PC-9 (cell line): ENCODE results near the gene MAN1C1. TPM values are rescaled to one million over a fixed set of nuclear protein-coding genes. Genes with fewer than 3 reads are reported as not detected.

Experiments used
- BruUV-seq: library from RNA; stranded (reverse); fragments of 400-500 nt; replicated peaks from 2 replicates; lab custom pipeline; 2021; lab: Mats Ljungman, UMichigan
- CTCF ChIA-PET: fragments of 300-600 bp; sonication (Branson Sonifier 250); formaldehyde crosslinking; loops from one replicate; lab custom pipeline; 2022; ENCODE audit warnings: antibody characterized with exemption; lab: Charles Lee
- POLR2A ChIA-PET: fragments of 300-600 bp; sonication (Branson Sonifier 250); formaldehyde crosslinking; loops from one replicate; lab custom pipeline; 2022; ENCODE audit warnings: antibody characterized with exemption; ENCODE audit not compliant: unreplicated experiment; lab: Charles Lee
- DNase-seq, 2 experiments: peaks; one replicate each; pipeline versions ENCODE4 v3.0.0 to v3.0.0-alpha.2; 2015 to 2022; ENCODE audit warnings: mixed read lengths in 1 of 2
- H2AFZ ChIP-seq: fragments of 200-600 bp; sonication (generic); 2 replicates; pipeline ENCODE4 v1.8.1; 2017; ENCODE audit warnings: antibody characterized with exemption
- H3F3A ChIP-seq: fragments of 200-600 bp; sonication (generic); 2 replicates; pipeline ENCODE4 v1.8.1; 2017; ENCODE audit warnings: antibody characterized with exemption, mild to moderate bottlenecking, low read depth; ENCODE audit not compliant: insufficient read depth
- H3K27ac ChIP-seq: fragments of 200-600 bp; sonication (generic); 2 replicates; pipeline ENCODE4 v1.6.1; 2016; ENCODE audit warnings: mixed run types
- H3K27me3 ChIP-seq: fragments of 200-600 bp; sonication (generic); 2 replicates; pipeline ENCODE4 v1.6.1; 2016; ENCODE audit warnings: low read depth, mixed run types; ENCODE audit not compliant: insufficient read depth
- H3K36me3 ChIP-seq: fragments of 200-600 bp; sonication (generic); 2 replicates; pipeline ENCODE4 v1.6.1; 2016; ENCODE audit warnings: low read depth, mixed run types
- H3K4me1 ChIP-seq: fragments of 200-600 bp; sonication (generic); replicated peaks from 2 replicates; pipeline ENCODE4 v1.6.1; 2016; ENCODE audit warnings: mixed run types; ENCODE audit not compliant: insufficient read depth
- H3K4me2 ChIP-seq: fragments of 200-600 bp; sonication (generic); 2 replicates; pipeline ENCODE4 v1.6.1; 2017; ENCODE audit warnings: mixed run types
- H3K4me3 ChIP-seq: fragments of 200-600 bp; sonication (generic); 2 replicates; pipeline ENCODE4 v1.6.1; 2016; ENCODE audit warnings: mixed run types
- H3K79me2 ChIP-seq: fragments of 200-600 bp; sonication (generic); 2 replicates; pipeline ENCODE4 v1.6.1; 2017; ENCODE audit warnings: low read depth, mixed run types
- H3K9me2 ChIP-seq: fragments of 200-600 bp; sonication (generic); 2 replicates; pipeline ENCODE4 v1.8.1; 2017; ENCODE audit warnings: mild to moderate bottlenecking; ENCODE audit not compliant: insufficient read depth
- H3K9me3 ChIP-seq: fragments of 200-600 bp; sonication (generic); 2 replicates; pipeline ENCODE4 v1.8.1; 2016; ENCODE audit warnings: low read depth; ENCODE audit not compliant: insufficient read depth
- H4K20me1 ChIP-seq: fragments of 200-600 bp; sonication (generic); 2 replicates; pipeline ENCODE4 v1.8.1; 2017; ENCODE audit not compliant: insufficient read depth
- EZH2 ChIP-seq: fragments of 200-600 bp; sonication (generic); IDR thresholded peaks from 2 replicates; pipeline ENCODE4 v1.8.0; 2017; ENCODE audit warnings: antibody characterized with exemption, low read depth
- intact Hi-C: fragments of 100-400 bp; cut with micrococcal nuclease; formaldehyde crosslinking; loops from one replicate; pipeline ENCODE4 v1.10.0; 2022; ENCODE audit not compliant: unreplicated experiment
- total RNA-seq: library from RNA; stranded (reverse); gene quantifications from 2 replicates; pipeline ENCODE4 v1.2.3, GENCODE V29; 2021
- TF ChIP-seq, protein P1 (sequence below): fragments of 200-600 bp; sonication (generic); conservative IDR thresholded peaks from 2 replicates; pipeline ENCODE4 v1.6.1; 2017; ENCODE audit warnings: mixed run types, antibody characterized with exemption, mild to moderate bottlenecking, moderate library complexity

The MAN1C1 gene
- total RNA-seq, 1 experiment from 2014 or later, result 0.41 TPM

DNA sequence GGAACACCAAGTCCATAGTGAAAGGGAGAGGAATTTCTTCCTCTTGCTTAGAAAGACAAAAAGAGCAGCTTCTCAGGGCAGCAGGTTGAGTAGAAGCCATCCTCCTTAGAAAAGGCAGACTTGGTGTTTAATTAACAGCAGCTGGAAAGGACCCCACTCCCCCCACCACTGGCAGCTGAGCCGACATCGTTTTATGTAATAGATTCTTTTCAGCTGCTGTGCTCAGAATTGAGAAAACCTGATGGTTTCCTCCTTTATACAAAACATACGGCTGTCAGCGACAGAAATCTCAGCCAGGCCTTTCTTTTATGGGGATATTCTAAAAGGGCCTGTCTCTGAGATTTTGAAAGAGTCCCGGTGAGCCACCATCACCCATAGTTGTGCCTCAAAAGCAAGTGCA lies 49.9 kb downstream of the MAN1C1 start:
- intact Hi-C loops, result no loop called here
- no peak overlapping the region for H3K4me3 ChIP-seq
- no TSS peak for BruUV-seq
- H4K20me1 ChIP-seq, result no peaks in the 10 kb centered on the region
- H3K4me2 ChIP-seq, result no peak overlapping the region
- no peaks in the 10 kb centered on the region for H3K27me3 ChIP-seq
- no peaks in the 10 kb centered on the region for H3K9me2 ChIP-seq
- H3K9me3 ChIP-seq, result no peaks in the 10 kb centered on the region
- H3K79me2 ChIP-seq, result no peaks in the 10 kb centered on the region
- TF ChIP-seq, protein P1, sequence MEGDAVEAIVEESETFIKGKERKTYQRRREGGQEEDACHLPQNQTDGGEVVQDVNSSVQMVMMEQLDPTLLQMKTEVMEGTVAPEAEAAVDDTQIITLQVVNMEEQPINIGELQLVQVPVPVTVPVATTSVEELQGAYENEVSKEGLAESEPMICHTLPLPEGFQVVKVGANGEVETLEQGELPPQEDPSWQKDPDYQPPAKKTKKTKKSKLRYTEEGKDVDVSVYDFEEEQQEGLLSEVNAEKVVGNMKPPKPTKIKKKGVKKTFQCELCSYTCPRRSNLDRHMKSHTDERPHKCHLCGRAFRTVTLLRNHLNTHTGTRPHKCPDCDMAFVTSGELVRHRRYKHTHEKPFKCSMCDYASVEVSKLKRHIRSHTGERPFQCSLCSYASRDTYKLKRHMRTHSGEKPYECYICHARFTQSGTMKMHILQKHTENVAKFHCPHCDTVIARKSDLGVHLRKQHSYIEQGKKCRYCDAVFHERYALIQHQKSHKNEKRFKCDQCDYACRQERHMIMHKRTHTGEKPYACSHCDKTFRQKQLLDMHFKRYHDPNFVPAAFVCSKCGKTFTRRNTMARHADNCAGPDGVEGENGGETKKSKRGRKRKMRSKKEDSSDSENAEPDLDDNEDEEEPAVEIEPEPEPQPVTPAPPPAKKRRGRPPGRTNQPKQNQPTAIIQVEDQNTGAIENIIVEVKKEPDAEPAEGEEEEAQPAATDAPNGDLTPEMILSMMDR, result no peak
- TF ChIP-seq EZH2, result no peak
- no peaks in the 10 kb centered on the region for H3K36me3 ChIP-seq
- no peaks in the 10 kb centered on the region for H3F3A ChIP-seq
- no peak for DNase-seq
- H2AFZ ChIP-seq, result no peak overlapping the region
- no peak overlapping the region for H3K27ac ChIP-seq
- POLR2A ChIA-PET, result no interaction called here
- H3K4me1 ChIP-seq, result no peaks in the 10 kb centered on the region
- CTCF ChIA-PET, result no interaction called here

DNA sequence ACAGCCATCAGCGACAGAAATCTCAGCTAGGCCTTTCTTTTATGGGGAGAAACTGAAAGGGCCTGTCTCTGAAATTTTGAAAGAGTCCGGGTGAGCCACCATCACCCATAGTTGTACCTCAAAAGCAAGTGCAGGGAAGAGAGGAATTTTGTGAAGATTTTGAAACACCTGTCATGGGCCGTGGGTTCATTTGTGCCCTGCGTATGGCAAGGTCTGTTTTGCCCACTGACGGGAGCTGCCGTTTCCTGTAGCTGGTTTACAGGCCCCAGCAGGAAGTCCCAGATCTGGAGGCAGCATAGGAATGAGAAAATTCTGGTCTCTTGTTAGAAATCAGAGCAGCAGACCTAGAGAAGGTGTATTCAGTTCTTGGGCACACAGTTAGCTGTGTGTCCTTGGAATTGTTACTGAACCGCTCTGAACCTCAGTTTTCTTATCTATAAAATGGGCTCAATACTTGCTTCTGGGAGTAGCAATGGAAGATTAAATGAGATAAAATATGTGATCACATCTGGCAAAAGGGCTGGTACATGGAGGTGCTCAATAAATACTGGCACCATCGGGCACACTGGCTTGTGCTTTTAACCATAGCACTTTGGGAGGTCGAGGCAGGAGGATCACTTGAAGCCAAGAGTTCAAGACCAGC lies 52.5 kb downstream of the MAN1C1 start:
- POLR2A ChIA-PET, result no interaction called here
- Histone ChIP-seq H3K79me2 (no peaks in the 10 kb centered on the region), H4K20me1 (no peaks in the 10 kb centered on the region), H3K36me3 (no peaks in the 10 kb centered on the region), H2AFZ (no peak overlapping the region), H3K9me2 (no peaks in the 10 kb centered on the region), H3K4me3 (no peak overlapping the region), H3K27me3 (no peaks in the 10 kb centered on the region), H3K9me3 (no peaks in the 10 kb centered on the region), H3F3A (no peaks in the 10 kb centered on the region), H3K27ac (no peak overlapping the region), H3K4me1 (no peaks in the 10 kb centered on the region), H3K4me2 (no peak overlapping the region)
- no peak for TF ChIP-seq EZH2
- TF ChIP-seq, protein P1, result no peak
- intact Hi-C loops, result no loop called here
- no TSS peak for BruUV-seq
- CTCF ChIA-PET, result no interaction called here
- DNase-seq, result no peak

DNA sequence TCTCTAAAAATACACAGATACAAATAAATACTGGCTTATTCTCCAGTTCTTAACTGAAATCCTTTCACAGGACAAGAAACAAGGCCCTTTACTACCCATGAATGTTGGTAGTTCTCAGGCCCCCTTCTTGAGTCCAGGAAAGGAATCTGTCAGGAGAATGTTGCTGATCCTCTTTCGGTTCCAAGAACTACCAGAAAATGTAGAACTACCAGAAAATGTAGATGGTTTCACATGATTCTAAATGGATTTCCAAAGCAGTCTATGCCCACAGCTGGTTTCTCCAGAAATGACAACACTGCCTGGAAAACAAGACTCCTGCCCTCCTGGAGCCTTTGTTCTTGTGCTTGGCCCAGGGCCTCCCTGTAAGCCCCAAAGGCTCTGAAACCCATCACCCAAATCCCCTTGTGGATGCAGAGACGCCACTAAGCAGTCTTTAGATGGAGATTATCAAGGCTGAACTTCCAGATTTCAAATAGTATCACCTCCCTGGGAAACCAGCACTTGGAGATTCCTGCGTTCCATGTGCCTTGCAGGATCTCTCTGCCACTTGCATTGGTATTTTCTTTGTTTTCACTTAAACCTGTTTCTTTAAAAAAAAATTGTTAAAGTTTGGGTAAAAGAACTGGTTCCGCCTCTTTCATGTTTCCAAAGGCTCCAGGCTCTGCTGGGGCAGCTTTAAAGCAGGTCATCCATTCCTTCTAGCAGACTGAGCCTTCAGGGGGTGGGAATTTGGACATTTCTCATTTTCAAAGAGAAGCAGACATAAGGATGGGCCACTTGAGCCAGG lies 53.4 kb downstream of the MAN1C1 start:
- Histone ChIP-seq H3K79me2 (no peaks in the 10 kb centered on the region), H2AFZ (no peak overlapping the region), H3K4me2 (no peak overlapping the region), H3K36me3 (no peaks in the 10 kb centered on the region), H3K9me3 (no peaks in the 10 kb centered on the region), H3K27ac (no peak overlapping the region), H3K4me1 (no peaks in the 10 kb centered on the region), H3F3A (no peaks in the 10 kb centered on the region), H3K9me2 (no peaks in the 10 kb centered on the region), H3K4me3 (no peak overlapping the region), H3K27me3 (no peaks in the 10 kb centered on the region), H4K20me1 (no peaks in the 10 kb centered on the region)
- DNase-seq, result no peak
- intact Hi-C loops, result no loop called here
- CTCF ChIA-PET, result no interaction called here
- no TSS peak for BruUV-seq
- no peak for TF ChIP-seq EZH2
- POLR2A ChIA-PET, result no interaction called here
